GM04503 (cell line): ENCODE measurements around the gene HSPB9.

Source experiments
- DNase-seq: peaks from one replicate; pipeline ENCODE4 v3.0.0-alpha.2; 2012; ENCODE audit warnings: low read depth

The HSPB9 gene

GRCh38 chr17:42122371-42123303 lies at the start of gene HSPB9:
Gene HSPB9, plus strand, starts transcription at chr17:42122804. Its CDS starts 47 bp downstream, at chr17:42122851.
- DNase-seq = no peak

DNA sequence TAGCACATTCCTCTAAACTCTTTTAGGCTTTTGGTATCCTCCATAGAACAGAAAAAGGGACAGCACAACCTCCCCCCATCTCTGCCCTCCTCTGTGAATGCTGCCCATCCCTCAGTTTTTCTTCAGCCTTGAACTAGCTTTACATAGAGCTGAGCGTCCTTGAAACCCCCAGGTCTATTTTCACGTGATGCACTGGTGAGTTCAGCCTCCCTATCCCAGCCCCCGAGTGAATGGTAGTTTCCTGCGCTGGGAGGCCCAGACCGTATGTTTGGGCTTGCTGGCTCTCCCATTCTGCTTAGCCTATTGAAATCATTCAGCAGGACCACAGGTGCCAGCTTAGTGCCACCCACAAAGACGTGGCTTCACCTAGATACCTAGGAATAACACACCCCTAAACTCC lies 46.8 kb upstream of the HSPB9 start:
- DNase-seq = no peak

DNA sequence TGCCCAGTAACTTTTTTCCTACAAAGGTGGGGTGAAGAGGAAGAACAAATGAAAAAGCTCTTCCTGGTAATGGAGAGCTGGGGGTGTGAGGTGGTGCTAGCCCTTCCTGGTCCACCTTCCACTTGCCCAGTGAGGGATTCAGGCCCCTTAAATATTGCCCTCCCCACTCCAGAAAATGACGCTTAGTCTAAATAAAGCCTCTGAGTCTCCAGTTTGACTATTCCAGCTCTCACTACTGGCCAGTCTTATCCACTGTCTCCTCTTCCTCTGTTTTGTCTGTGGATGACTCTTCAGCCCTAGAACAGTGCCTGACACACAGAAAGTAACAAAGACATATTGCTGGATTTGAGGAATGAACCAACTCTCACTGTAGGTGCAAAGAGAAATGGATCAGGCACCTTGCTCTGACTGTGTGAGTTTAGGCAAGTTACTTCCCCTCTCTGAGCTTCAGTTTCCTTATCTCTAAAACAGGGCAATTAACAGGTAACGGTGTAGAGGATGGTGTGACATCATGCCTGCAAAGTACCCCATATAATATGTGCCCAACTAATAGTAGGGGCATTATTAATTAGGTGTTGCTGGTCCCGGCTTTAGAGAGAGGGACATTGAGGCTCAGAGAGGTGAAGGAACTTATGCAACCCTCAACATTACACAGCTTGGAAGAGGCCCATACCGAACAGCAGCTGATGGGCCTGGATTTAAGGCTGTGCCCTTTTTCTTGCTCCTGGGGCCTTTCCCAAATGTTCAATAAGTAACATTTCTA lies 45.6 kb upstream of the HSPB9 start:
- DNase-seq = no peak

DNA sequence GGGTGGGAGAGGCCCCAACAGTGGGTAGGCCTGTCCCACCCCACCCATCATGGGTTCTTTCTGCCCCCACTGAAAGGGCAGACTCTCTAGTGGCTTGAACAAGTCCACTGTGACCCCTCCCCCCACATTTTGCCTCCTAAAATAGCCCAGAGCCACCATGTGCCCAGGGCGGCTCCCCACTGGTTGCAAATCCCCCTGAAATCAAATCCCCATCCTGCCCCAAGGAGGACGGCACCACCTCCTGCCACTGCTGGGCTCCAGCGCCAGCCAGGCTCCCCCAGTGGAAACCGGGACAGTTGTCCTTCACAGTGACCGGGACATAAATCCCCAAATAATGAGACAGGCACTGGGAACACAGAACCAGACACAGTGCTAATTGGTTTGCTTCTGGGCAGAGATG lies 44.8 kb upstream of the HSPB9 start:
- DNase-seq = no peak

DNA sequence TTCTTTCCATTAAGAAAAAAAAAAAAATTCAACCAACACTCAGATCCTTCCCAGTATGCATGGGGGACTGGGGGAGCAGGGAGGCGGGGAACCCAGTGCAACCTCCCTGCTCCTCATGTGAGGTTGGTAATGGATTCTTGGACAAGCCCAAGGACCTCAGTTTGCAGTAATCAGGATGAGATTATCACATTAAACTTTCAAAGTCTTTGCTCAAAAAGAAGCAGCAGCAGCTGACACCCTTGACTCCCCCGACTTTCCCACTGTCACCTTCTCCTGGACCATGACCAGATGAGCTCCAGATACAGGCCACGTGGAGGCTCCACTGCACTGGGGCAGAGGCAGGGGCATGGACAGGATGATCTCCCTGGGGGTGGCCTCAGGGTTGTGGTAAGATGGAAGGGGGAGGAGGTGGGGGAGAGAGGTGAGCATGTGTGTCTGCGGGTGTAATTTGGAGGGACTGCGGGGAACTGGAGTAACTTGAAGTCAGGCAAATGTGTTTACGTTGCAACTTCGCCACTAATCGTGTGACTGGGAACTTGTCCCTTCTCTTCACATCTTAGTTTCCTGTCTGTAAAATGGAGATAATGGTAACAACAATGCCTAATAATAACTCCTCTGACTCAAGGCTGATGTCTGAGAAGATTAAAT lies 44.1 kb upstream of the HSPB9 start:
- no peak for DNase-seq

GRCh38 chr17:42079541-42079940 lies 43.1 kb upstream of the HSPB9 start:
- no peak for DNase-seq

- DNase-seq = no peak
Measured at GRCh38 chr17:42081516-42082129, 41.0 kb upstream of the HSPB9 start.

- no peak for DNase-seq
Measured at GRCh38 chr17:42087042-42087701, 35.4 kb upstream of the HSPB9 start.

DNA sequence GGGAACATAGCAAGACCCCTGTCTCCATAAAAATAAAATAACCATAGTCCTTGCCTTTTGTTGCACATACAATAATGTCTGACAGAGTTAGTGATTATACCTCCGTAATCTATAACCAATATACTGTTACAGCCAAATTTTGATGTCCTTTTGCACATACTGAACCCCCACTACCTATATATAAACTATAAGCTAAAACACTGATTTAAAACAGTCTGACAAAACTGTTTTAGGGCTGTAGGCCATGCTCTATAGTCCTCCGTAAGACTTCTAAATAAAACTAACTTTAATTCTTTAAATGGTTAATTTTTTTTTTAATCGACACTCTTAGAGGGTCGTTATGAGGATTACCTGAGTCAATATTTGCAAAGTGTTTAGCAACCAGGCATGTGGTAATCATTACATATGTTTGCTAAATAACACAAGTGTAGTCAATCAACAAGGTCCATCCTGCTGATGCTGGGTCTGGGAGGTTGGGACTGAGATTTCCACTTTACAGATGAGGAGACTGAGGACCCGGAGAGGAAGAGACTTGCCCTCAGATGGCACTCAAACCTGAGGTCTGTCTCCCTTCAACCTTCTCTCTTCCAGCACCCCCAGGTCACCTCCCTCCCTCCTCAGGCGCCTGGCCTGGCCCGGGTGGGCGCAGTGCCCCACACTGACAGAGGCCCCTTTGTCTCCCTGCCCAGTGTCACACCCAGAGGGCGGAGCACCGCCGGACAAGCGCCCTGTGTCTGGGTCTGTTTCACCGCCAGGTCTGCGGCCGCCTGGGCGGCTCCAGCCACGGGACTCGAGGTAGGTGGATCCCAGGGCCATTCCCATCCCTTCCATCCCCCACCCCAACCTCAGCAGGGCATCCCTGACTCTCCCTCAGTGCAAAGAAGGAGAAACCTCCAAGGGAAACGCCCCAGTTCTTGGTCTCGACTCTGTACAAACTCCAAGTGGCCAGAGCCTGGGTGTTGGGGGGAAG lies 34.6 kb upstream of the HSPB9 start:
- DNase-seq = no peak

- no peak for DNase-seq
Measured at GRCh38 chr17:42088736-42089135, 33.9 kb upstream of the HSPB9 start.

DNA sequence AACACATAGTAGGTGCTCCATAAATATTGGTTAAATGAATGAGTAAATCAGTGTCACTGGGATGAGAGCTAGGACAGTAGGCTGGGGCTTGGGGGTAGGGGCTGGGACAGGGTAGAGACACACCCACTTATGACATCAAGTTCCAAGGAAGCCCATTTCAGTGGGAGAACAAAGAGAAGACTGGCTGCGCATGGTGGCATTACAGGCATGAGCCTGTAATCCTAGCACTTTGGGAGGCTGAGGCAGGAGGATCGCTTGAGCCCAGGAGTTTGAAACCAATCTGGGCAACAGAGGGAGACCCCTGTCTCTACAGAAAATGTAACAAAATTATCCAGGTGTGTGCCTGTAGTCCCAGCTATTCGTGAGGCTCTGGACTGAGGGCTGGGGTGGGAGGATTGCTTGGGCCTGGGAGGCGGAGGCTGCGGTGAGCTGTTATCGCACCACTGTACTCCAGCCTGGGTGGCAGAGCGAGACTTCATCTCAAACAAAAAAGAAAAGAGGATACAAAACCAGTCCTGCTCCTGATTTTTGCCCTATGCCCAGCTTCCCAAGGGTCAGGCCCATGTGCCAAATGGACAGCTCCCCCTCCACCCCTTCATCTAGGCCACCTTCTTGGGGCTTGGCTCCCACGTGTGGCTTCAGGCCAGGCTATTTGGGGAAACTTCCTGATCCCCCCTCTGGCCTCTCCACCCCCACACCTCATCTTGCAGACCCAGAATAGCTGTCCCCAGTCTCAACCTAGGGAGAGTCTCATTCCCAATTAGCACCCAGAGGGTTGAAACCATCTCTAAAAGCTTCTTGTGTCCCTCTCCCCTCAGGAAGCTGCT lies 31.4 kb upstream of the HSPB9 start:
- DNase-seq = no peak

DNA sequence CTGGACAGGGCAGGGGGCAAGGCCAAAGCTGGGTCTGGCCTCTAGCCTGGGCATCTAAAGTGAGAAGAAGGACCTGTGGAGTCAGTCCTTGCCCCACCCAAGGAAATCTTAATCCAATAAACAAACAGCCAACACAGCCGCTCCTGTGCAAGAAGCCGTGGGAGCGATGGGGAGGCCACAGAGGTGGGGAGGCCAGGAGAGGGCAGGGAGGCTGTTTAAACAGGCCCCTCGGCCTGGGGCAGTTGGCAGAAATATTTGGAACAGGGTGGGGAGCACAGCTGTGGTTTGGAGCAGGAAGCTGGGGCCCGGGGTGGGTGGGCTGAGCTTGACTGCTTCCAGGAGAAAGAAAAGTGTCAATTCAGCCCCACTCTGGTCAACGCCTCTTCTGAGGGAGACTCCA lies 29.7 kb upstream of the HSPB9 start:
- DNase-seq = no peak

DNA sequence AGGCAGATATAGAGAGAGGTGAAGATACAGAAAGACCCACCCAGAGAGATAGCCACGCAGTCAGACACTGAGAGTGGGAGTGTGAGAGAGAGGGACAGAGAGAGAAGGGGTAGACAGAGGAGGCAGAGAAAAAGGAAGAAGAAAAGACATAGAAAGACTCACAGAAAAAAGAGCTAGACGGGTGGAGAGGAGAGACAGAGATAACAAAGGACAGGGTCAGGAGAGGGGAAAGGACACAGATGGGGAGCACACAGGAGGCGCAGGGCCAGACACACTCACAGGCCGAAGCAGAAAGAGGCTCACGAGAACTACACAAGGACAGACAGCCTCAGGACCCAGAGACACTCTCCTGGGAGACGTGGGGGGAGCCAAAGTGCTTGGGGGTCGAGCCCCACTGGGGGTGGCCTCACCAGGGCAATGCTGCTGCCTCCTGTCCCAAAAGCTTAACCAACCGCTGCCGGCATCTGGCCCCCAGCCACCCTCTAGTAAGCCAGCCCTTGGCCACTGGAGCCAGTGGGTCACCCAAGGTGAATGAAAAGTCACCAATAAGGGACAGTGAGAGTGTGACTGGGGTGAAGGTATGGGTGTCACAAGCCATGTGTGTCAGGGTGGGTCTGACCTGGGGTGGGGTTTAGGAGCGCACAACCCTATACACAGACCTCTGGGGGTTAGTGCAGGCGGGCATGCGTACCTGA lies 28.1 kb upstream of the HSPB9 start:
- no peak for DNase-seq

DNA sequence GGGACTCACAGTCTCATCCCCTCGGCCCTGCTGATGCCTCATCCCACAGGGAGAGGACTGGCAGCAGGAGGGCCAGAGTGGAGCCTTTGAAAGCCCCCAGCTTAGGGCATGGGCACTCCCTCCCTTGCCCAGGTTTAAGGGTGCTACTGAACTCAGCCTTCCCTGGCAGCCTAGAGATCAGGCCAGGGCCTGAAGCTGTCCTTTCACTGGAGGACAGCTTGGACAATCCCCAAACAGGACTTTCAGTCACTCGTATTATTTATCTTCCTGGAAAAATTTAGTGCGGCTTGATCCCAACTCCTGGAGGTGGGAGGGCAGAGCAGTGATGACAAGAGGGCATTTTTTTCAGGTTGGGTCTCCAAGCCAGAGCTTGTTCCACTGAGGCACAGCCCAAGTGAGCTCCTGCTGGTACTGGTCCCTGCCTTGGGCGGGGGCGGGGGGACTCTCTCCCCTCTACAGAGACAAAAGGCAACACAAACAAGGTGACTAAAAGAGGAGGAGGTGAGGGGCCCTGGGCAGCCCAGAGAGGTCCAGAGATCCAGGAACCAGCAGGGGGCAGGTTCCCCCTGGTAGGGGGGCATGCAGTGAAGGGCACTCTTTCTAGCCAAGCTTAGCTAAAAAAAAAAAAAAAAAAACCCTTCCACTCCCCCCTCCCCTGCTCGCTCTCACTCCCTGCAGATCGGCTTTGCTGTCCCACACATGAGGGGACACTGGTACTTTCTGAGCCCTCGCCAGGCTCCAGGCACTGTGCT lies 26.1 kb upstream of the HSPB9 start:
- no peak for DNase-seq

DNA sequence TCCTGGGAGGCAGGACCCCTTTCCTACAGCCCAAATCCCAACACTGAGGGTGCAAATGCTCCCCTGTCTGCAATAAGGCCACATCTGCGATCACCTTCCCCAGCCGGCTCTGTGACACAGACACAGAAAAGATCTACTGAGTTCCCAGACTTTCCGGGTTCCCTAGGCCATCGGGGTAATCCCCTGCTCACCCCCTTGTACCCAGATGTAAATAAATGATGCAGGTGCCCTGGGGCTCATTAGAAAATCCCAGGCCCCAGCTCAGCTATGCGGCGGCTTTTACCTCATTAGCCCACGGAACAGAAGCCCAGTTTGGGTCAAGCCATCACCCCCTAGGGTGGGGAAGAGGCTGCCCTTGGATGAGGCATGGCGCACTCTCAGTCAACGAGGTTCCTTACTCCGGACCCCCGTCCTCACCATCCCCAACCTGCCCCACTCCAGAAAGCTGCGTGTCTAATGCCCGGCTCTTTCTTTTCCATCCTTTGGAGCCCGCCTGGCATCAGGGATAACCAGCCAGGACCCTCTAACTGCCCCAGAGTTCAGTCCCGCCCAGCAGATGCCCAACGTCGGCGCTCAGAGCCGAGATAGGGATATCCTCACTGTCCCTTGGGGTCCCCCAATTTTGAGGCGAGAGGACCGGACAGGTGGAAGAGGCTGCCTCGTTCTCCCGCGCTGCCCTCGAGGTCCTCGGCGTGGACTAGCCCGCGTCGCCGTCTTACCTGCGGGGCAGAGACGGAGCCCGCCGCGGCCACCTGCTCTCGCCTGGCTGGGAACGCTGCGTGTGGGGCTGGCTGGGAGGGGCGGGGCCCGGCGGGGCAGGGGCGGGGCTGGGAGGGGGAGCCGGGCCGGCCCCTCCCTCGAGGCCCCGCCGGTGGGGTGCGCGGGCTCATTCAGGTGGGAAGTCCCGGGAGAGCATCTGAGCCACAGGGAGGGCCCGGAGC lies 24.6 kb upstream of the HSPB9 start, which contains the start of gene ZNF385C:
Gene ZNF385C, minus strand, starts transcription at position 783 of the 941 bp plus-strand sequence. CDS start 35,417 bp downstream, outside the sequence.
- DNase-seq = no peak

GRCh38 chr17:42098730-42099399 lies 23.7 kb upstream of the HSPB9 start:
- no peak for DNase-seq
